Activated CD8-positive, alpha-beta memory T cell treated with anti-CD3 and anti-CD28 coated beads, Interleukin-2, amount 10 ng/mL, durations not matched to agents 7 days and 5 days (primary cell): ENCODE measurements around the gene RSAD1. TPM values are rescaled to one million over a fixed set of nuclear protein-coding genes. Genes with fewer than 3 reads are reported as not detected.

ENCODE experiments used
- ATAC-seq: fragments of 150-1000 bp; cut with Tn5 transposase; one replicate; pipeline ENCODE4 v1.10.0; 2021; ENCODE audit warnings: moderate library complexity
- CTCF ChIA-PET: fragments of 350-600 bp; sonication (Branson Sonifier 250); formaldehyde crosslinking; loops from one replicate; lab custom pipeline; 2021; ENCODE audit warnings: antibody characterized with exemption; lab: Charles Lee
- DNase-seq: peaks from one replicate; pipeline ENCODE4 v3.0.0-alpha.2; 2020
- H3K27ac Mint-ChIP-seq: one replicate; pipeline ENCODE4 v1.8.0; 2021; ENCODE audit warnings: mild to moderate bottlenecking, mixed read lengths
- H3K27me3 Mint-ChIP-seq: one replicate; pipeline ENCODE4 v1.8.0; 2021; ENCODE audit warnings: mixed read lengths
- H3K36me3 Mint-ChIP-seq: one replicate; pipeline ENCODE4 v1.8.0; 2021; ENCODE audit warnings: mild to moderate bottlenecking, mixed read lengths
- H3K4me1 Mint-ChIP-seq: one replicate; pipeline ENCODE4 v1.8.0; 2021; ENCODE audit warnings: mixed read lengths
- H3K4me3 Mint-ChIP-seq: one replicate; pipeline ENCODE4 v1.8.0; 2021; ENCODE audit warnings: mild to moderate bottlenecking, moderate library complexity, mixed read lengths
- H3K9me3 Mint-ChIP-seq: one replicate; pipeline ENCODE4 v1.8.0; 2022; ENCODE audit warnings: low read depth, mixed read lengths
- total RNA-seq, 2 experiments: library from RNA; stranded (reverse); gene quantifications; one replicate each; pipeline ENCODE4 v1.2.3, GENCODE V29; 2021

The RSAD1 gene
- total RNA-seq, 2 experiments from 2014 or later: 30.3 to 33.2 TPM

- peak overlapping the region; percentile 83 for H3K4me3 Mint-ChIP-seq
- H3K36me3 Mint-ChIP-seq: peaks cover 7% of the 10 kb centered on the region
- peaks cover 27% of the 10 kb centered on the region for H3K4me1 Mint-ChIP-seq
- ATAC-seq (no peak), DNase-seq (no peak)
- H3K27ac Mint-ChIP-seq: no peak overlapping the region
- no peaks in the 10 kb centered on the region for H3K9me3 Mint-ChIP-seq
- no peaks in the 10 kb centered on the region for H3K27me3 Mint-ChIP-seq
- CTCF ChIA-PET: interaction anchor here (0.6 to 2.1 kb wide), 11 partner anchors 9 to 228 kb away, joined by 3 to 13 read pairs (median 6); partner anchors contain the start of genes CHAD, EME1, LRRC59 and MRPL27
Measured at GRCh38 chr17:50480142-50480764, 1.6 kb downstream of the RSAD1 start.

GRCh38 chr17:50480854-50481490 is 2.3 kb downstream of the RSAD1 start:
- H3K4me3 Mint-ChIP-seq: peak overlapping the region; percentile 28
- H3K36me3 Mint-ChIP-seq: peaks cover 7% of the 10 kb centered on the region
- no peak overlapping the region for H3K27ac Mint-ChIP-seq
- CTCF ChIA-PET: interaction anchor here (0.9 to 4.7 kb wide), 4 partner anchors 61 to 281 kb away, joined by 3 to 20 read pairs (median 4); no protein-coding TSS in a partner anchor
- no peaks in the 10 kb centered on the region for H3K27me3 Mint-ChIP-seq
- ATAC-seq (no peak), DNase-seq (no peak)
- H3K4me1 Mint-ChIP-seq: peaks cover 27% of the 10 kb centered on the region
- no peaks in the 10 kb centered on the region for H3K9me3 Mint-ChIP-seq

GRCh38 chr17:50481648-50482047 is 3.0 kb downstream of the RSAD1 start:
- no peak overlapping the region for H3K27ac Mint-ChIP-seq
- H3K27me3 Mint-ChIP-seq: no peaks in the 10 kb centered on the region
- ATAC-seq (no peak), DNase-seq (no peak)
- peaks cover 27% of the 10 kb centered on the region for H3K4me1 Mint-ChIP-seq
- peaks cover 7% of the 10 kb centered on the region for H3K36me3 Mint-ChIP-seq
- CTCF ChIA-PET: interaction anchor here (0.9 to 4.7 kb wide), 9 partner anchors 17 to 281 kb away, joined by 3 to 20 read pairs (median 4); no protein-coding TSS in a partner anchor
- H3K9me3 Mint-ChIP-seq: no peaks in the 10 kb centered on the region
- no peak overlapping the region for H3K4me3 Mint-ChIP-seq

- Mint-ChIP-seq H3K4me3 (no peak overlapping the region), H3K4me1 (peaks cover 27% of the 10 kb centered on the region), H3K27me3 (no peaks in the 10 kb centered on the region), H3K27ac (no peak overlapping the region), H3K9me3 (no peaks in the 10 kb centered on the region), H3K36me3 (peaks cover 7% of the 10 kb centered on the region)
- no peak for ATAC-seq
- CTCF ChIA-PET: interaction anchor here (0.9 to 4.7 kb wide), 9 partner anchors 16 to 282 kb away, joined by 3 to 20 read pairs (median 4); no protein-coding TSS in a partner anchor
- DNase-seq: no peak
Measured at GRCh38 chr17:50482110-50482509, 3.5 kb downstream of the RSAD1 start.

- CTCF ChIA-PET: interaction anchor here (0.6 to 4.7 kb wide), 15 partner anchors 10 to 350 kb away, joined by 3 to 20 read pairs (median 4); partner anchors contain the start of gene CACNA1G
- Mint-ChIP-seq H3K4me1 (peaks cover 27% of the 10 kb centered on the region), H3K9me3 (no peaks in the 10 kb centered on the region), H3K4me3 (no peak overlapping the region), H3K27me3 (no peaks in the 10 kb centered on the region), H3K27ac (peak overlapping the region; percentile 32), H3K36me3 (peaks cover 7% of the 10 kb centered on the region)
- DNase-seq (peak; percentile 86), ATAC-seq (peak; percentile 31)
Measured at GRCh38 chr17:50482516-50482915, 3.9 kb downstream of the RSAD1 start.

- no peak overlapping the region for H3K27ac Mint-ChIP-seq
- no peak for DNase-seq
- CTCF ChIA-PET: interaction anchor here (0.6 to 4.7 kb wide), 12 partner anchors 10 to 283 kb away, joined by 3 to 20 read pairs (median 4); partner anchors contain the start of gene CACNA1G
- H3K27me3 Mint-ChIP-seq: no peaks in the 10 kb centered on the region
- H3K4me1 Mint-ChIP-seq: peaks cover 23% of the 10 kb centered on the region
- no peaks in the 10 kb centered on the region for H3K9me3 Mint-ChIP-seq
- peaks cover 7% of the 10 kb centered on the region for H3K36me3 Mint-ChIP-seq
- no peak for ATAC-seq
- H3K4me3 Mint-ChIP-seq: no peak overlapping the region
Measured at GRCh38 chr17:50483266-50483665, 4.6 kb downstream of the RSAD1 start.

GRCh38 chr17:50484386-50485155 is 5.9 kb downstream of the RSAD1 start:
- Mint-ChIP-seq H3K4me3 (no peak overlapping the region), H3K9me3 (no peaks in the 10 kb centered on the region), H3K4me1 (peaks cover 17% of the 10 kb centered on the region), H3K36me3 (peaks cover 7% of the 10 kb centered on the region), H3K27ac (no peak overlapping the region), H3K27me3 (no peaks in the 10 kb centered on the region)
- DNase-seq (no peak), ATAC-seq (no peak)
- CTCF ChIA-PET: interaction anchor here (0.7 to 4.7 kb wide), 9 partner anchors 11 to 141 kb away, joined by 3 to 20 read pairs (median 4); partner anchors contain the start of gene LRRC59

GRCh38 chr17:50487213-50488096 is 8.8 kb downstream of the RSAD1 start:
- Mint-ChIP-seq H3K27me3 (no peaks in the 10 kb centered on the region), H3K9me3 (no peaks in the 10 kb centered on the region), H3K27ac (no peak overlapping the region), H3K36me3 (peaks cover 7% of the 10 kb centered on the region), H3K4me3 (no peak overlapping the region), H3K4me1 (peaks cover 4% of the 10 kb centered on the region)
- DNase-seq (no peak), ATAC-seq (no peak)
- CTCF ChIA-PET: interaction anchor here (0.7 to 1.9 kb wide), 4 partner anchors 8 to 125 kb away, joined by 3 to 5 read pairs (median 4); partner anchors contain the start of gene CHAD

- H3K27ac Mint-ChIP-seq: no peak overlapping the region
- DNase-seq (no peak), ATAC-seq (no peak)
- H3K27me3 Mint-ChIP-seq: no peaks in the 10 kb centered on the region
- CTCF ChIA-PET: interaction anchor here (0.9 to 1.9 kb wide), 3 partner anchors 10 to 229 kb away, joined by 3 to 5 read pairs (median 4); no protein-coding TSS in a partner anchor
- H3K4me1 Mint-ChIP-seq: no peaks in the 10 kb centered on the region
- H3K4me3 Mint-ChIP-seq: no peak overlapping the region
- H3K36me3 Mint-ChIP-seq: peaks cover 3% of the 10 kb centered on the region
- no peaks in the 10 kb centered on the region for H3K9me3 Mint-ChIP-seq
Measured at GRCh38 chr17:50488880-50489279, 10.2 kb downstream of the RSAD1 start.

- H3K27ac Mint-ChIP-seq: no peak overlapping the region
- no peaks in the 10 kb centered on the region for H3K4me1 Mint-ChIP-seq
- CTCF ChIA-PET: no interaction called here
Measured at GRCh38 chr17:50491505-50491904, 12.8 kb downstream of the RSAD1 start.

GRCh38 chr17:50492214-50492613 is 13.6 kb downstream of the RSAD1 start:
- DNase-seq: no peak
- peaks cover 3% of the 10 kb centered on the region for H3K27me3 Mint-ChIP-seq
- H3K4me1 Mint-ChIP-seq: no peaks in the 10 kb centered on the region
- no peaks in the 10 kb centered on the region for H3K36me3 Mint-ChIP-seq
- CTCF ChIA-PET: interaction anchor here (1.1 to 1.7 kb wide), 2 partner anchors 9 to 10 kb away, joined by 3 to 4 read pairs; no protein-coding TSS in a partner anchor
- H3K4me3 Mint-ChIP-seq: no peak overlapping the region
- no peak overlapping the region for H3K27ac Mint-ChIP-seq
- no peaks in the 10 kb centered on the region for H3K9me3 Mint-ChIP-seq
- ATAC-seq: no peak

More at GRCh38 chr17:50491505-50491904, 12.8 kb downstream of the RSAD1 start:
- no peaks in the 10 kb centered on the region for H3K9me3 Mint-ChIP-seq
- ATAC-seq (no peak), DNase-seq (no peak)
- no peaks in the 10 kb centered on the region for H3K36me3 Mint-ChIP-seq
- peaks cover 1% of the 10 kb centered on the region for H3K27me3 Mint-ChIP-seq
- no peak overlapping the region for H3K4me3 Mint-ChIP-seq

GRCh38 chr17:50493744-50494143 is 15.1 kb downstream of the RSAD1 start:
- Mint-ChIP-seq H3K36me3 (no peaks in the 10 kb centered on the region), H3K27ac (no peak overlapping the region), H3K9me3 (no peaks in the 10 kb centered on the region), H3K4me3 (no peak overlapping the region), H3K27me3 (peaks cover 3% of the 10 kb centered on the region), H3K4me1 (no peaks in the 10 kb centered on the region)
- CTCF ChIA-PET: interaction anchor here (0.7 to 1.7 kb wide), 3 partner anchors 11 to 133 kb away, joined by 3 to 4 read pairs (median 3); no protein-coding TSS in a partner anchor
- DNase-seq (no peak), ATAC-seq (no peak)
